IPS DF 6.9 (cell line): ENCODE results near the gene FOCAD.

Experiments used
- DNase-seq: peaks from one replicate; pipeline ENCODE4 v3.0.0-alpha.2; 2013; ENCODE audit warnings: low read depth, low spot score
- H3K27ac ChIP-seq: one replicate; pipeline ENCODE4 v1.5.1; 2013; ENCODE audit warnings: low read length, control low read depth
- H3K27me3 ChIP-seq: 2 replicates; pipeline ENCODE4 v1.6.1; 2013; ENCODE audit warnings: mild to moderate bottlenecking, low read length; ENCODE audit not compliant: control insufficient read depth, insufficient read depth
- H3K36me3 ChIP-seq: 2 replicates; pipeline ENCODE4 v1.6.1; 2013; ENCODE audit warnings: low read length; ENCODE audit not compliant: control insufficient read depth, insufficient read depth
- H3K4me1 ChIP-seq: 2 replicates; pipeline ENCODE4 v1.6.1; 2013; ENCODE audit warnings: low read length; ENCODE audit not compliant: control insufficient read depth, insufficient read depth
- H3K4me3 ChIP-seq: 2 replicates; pipeline ENCODE4 v1.5.1; 2013; ENCODE audit warnings: mild to moderate bottlenecking, low read length
- H3K9me3 ChIP-seq: 2 replicates; pipeline ENCODE4 v1.6.1; 2013; ENCODE audit warnings: low read length, inconsistent platforms; ENCODE audit not compliant: control insufficient read depth, insufficient read depth
- WGBS: extraction: QIAGEN DNeasy Blood & Tissue Kit; methylation state at CpG from one replicate; pipeline ENCODE4 v1.1.7; 2013; ENCODE audit warnings: mixed read lengths, missing lambda C conversion rate; ENCODE audit not compliant: insufficient read length, insufficient coverage; 5-methylcytosine and 5-hydroxymethylcytosine counted together

Gene FOCAD

DNA sequence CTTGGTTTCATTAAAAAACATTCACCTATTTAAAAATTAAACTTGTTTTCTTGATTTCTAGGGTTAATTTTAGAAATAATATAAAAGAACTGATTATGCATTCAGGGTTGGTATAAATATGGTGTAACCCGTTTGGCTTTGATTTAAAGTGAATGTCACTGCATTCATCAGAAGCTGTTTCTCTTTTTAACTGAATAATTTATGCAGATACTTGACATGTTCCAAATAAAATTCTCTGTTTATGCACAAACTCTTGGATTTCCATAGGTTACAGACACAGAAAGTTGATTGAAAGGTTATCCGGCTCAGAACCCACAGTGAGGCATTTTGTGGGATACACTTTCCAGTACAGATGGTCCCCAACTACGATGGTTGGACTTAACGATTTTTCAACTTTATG is 186.1 kb downstream of the FOCAD start:
- no peak for DNase-seq
- no peaks in the 10 kb centered on the region for H3K27me3 ChIP-seq
- no peaks in the 10 kb centered on the region for H3K36me3 ChIP-seq
- H3K4me1 ChIP-seq: no peaks in the 10 kb centered on the region; the same call in 1 of the 2 replicates
- no peaks in the 10 kb centered on the region for H3K9me3 ChIP-seq
- WGBS: no CpG with 5 or more reads among the region's 4 CpGs
- H3K4me3 ChIP-seq: no peak overlapping the region
- H3K27ac ChIP-seq: no peak overlapping the region

DNA sequence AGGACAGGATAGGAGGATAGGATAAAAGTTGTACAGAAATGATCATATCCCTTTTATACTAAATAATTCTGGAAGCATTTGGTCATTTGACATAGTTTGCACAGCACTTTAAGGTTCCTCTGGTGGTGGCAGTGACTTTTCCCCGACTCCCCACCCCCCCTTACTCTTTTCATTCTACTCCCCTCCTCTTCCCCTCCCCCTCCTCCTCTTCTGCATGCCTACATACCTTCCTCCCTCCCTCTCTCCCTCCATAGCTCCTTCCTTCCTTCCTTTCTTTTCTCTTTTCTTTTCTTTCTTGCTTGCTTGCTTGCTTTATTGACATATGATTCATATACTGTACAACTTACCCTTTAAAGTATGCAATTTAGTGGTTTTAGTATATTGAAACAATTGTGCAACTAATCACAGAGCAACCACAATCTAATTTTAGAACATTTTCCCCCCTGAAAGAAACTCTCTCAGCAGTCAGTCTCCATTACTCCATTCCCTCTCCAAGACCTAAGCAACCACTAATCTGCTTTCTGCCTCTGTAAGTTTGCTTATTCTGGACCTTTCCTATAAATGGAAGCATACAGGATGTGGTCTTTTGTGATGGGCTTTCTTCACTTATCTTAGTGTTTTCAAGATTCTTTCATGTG is 188.4 kb downstream of the FOCAD start:
- Histone ChIP-seq H3K4me1 (no peaks in the 10 kb centered on the region; the same call in 1 of the 2 replicates), H3K4me3 (no peak overlapping the region), H3K36me3 (no peaks in the 10 kb centered on the region), H3K27me3 (no peaks in the 10 kb centered on the region), H3K9me3 (no peaks in the 10 kb centered on the region), H3K27ac (no peak overlapping the region)
- peak; percentile 22 for DNase-seq
- no CpG with 5 or more reads among the region's 1 CpG for WGBS

DNA sequence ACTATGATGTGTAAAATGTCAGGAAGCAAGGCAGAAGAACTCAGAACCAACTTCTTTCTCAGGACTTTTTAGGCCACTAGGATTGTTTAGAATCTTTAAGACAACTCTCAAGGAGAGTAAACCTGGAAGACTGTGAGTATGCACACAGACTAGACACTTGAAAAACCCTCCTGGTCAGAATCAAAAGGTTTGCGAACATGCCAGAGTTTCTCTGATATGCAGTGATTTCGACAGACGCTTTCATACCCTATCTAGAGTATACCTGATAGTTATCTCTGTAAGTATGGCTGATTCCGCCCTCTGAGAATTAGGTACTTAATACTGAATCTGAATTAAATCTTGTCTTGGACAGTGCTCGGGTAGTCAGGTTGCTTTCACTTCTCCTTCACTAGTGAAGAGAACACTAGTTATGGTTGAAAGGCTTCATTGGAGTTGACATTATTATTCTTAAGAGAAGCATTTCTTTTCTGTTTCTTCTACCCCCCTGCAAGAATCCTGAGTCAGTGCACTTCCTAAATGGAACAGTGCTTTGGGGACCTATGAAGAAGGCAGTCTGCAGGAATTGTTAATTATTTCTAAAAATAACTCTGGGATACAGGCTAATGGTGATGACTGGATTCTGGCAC is 189.3 kb downstream of the FOCAD start:
- H3K4me1 ChIP-seq: no peaks in the 10 kb centered on the region; the same call in 1 of the 2 replicates
- no peak for DNase-seq
- no peaks in the 10 kb centered on the region for H3K27me3 ChIP-seq
- no peak overlapping the region for H3K4me3 ChIP-seq
- H3K9me3 ChIP-seq: no peaks in the 10 kb centered on the region
- no peaks in the 10 kb centered on the region for H3K36me3 ChIP-seq
- no peak overlapping the region for H3K27ac ChIP-seq
- no CpG with 5 or more reads among the region's 5 CpGs for WGBS

DNA sequence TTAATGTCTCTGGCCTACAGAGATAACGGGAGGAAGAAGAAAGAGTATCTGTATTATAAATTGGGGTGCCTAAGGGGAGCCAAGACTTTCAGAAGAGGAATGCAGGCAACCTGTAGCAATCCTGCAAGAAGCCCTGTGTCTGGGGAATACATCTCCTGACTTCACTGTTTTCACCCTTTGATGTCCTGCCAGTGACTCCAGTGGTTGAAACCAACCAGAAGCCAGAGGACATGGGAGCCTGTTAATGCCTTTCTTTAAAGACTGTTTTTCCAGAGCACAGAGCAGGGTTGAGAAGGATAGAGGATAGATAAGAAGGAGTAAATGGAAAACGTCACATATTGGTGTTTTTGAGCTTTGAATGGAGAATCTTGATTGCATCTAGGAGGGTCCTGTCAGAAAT is 196.2 kb downstream of the FOCAD start:
- Histone ChIP-seq H3K27ac (no peak overlapping the region), H3K36me3 (no peaks in the 10 kb centered on the region), H3K9me3 (no peaks in the 10 kb centered on the region), H3K4me1 (no peaks in the 10 kb centered on the region), H3K4me3 (no peak overlapping the region), H3K27me3 (no peaks in the 10 kb centered on the region)
- no peak for DNase-seq
- WGBS: no CpG with 5 or more reads among the region's 2 CpGs

DNA sequence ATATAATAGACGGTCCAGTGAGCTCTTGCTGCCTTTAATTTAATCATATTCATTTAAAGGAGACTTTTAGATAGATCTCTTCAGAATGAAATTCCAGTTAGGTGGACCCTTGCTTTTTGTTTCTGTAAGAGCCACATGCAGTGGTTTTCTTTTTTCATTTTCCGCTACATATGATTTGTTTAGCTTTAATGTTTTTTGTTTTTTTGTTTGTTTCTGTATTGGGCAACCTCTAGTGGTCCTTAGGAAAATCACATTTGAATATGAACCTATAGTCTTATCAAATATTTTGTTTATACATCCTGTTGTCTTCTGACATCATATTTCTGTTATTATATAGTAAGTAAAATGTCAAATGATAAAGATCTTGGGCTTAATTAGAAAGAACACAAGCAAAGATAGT is 196.6 kb downstream of the FOCAD start:
- DNase-seq: no peak
- Histone ChIP-seq H3K36me3 (no peaks in the 10 kb centered on the region), H3K4me3 (no peak overlapping the region), H3K27me3 (no peaks in the 10 kb centered on the region), H3K9me3 (no peaks in the 10 kb centered on the region), H3K27ac (no peak overlapping the region), H3K4me1 (no peaks in the 10 kb centered on the region)
- no CpG with 5 or more reads among the region's 2 CpGs for WGBS

DNA sequence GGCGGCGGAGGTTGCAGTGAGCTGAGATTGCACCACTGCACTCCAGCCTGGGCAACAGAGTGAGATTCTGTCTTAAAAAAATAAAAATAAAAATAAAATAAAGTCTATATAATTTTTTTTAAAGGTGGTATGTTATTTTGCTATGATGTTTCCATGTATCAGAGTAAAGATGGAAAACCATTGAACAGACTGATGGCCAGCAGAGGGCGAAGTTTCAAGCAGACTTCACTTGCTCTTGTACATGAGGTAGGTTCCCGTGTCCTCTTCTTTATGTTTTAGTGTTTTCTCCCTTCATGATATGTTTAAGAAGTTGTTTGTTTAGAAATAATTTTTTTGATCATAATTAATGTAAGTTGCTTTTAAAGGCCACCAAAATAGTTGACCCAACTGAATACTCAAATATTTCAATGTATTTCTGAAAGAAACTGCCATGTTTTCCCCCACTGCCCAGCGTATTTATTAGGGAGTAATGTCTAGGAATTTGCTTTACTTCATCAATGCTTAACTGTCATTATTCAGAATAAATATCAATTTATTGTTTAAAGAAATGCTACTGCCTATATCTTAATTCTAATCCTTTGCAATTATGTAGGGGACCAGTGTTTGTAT is 201.0 kb downstream of the FOCAD start:
- Histone ChIP-seq H3K9me3 (no peaks in the 10 kb centered on the region), H3K27ac (no peak overlapping the region), H3K27me3 (no peaks in the 10 kb centered on the region), H3K4me1 (no peaks in the 10 kb centered on the region), H3K4me3 (no peak overlapping the region), H3K36me3 (no peaks in the 10 kb centered on the region)
- no CpG with 5 or more reads among the region's 5 CpGs for WGBS
- peak; percentile 48 for DNase-seq

DNA sequence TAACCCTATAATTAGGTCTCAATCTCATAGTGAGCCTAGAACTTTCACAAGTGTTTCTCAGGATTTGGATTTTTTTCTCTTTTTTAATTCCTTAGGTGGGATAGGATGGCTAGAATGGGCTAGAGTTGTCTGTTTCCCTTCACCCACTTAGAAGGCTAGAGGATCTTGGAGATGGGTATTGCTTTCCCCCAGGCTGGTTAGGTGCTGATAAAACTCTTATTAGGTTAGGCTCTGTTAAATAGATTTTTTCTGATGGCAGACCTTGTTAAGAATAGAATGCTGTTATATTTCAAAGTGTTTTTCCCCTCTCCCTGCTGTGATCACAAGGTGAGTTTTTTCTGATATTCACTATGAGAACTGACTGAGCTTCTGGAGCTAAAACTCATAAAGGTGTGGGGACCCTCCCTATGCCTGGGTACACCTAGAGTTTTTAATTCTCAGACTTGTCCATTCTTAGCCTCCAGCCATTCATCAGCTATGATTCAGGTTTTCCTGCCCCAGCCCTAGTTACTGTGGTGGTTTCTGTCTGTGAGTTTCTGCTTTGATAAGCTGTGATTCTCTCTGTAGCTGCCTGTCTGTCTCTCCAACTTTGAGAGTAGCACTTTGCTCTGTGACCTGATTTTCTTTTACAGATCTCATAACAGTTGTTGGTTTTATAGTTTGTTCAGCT is 215.0 kb downstream of the FOCAD start:
- H3K27me3 ChIP-seq: no peaks in the 10 kb centered on the region
- no peaks in the 10 kb centered on the region for H3K4me1 ChIP-seq
- DNase-seq: no peak
- no peaks in the 10 kb centered on the region for H3K9me3 ChIP-seq
- no peak overlapping the region for H3K27ac ChIP-seq
- no peak overlapping the region for H3K4me3 ChIP-seq
- no peaks in the 10 kb centered on the region for H3K36me3 ChIP-seq

DNA sequence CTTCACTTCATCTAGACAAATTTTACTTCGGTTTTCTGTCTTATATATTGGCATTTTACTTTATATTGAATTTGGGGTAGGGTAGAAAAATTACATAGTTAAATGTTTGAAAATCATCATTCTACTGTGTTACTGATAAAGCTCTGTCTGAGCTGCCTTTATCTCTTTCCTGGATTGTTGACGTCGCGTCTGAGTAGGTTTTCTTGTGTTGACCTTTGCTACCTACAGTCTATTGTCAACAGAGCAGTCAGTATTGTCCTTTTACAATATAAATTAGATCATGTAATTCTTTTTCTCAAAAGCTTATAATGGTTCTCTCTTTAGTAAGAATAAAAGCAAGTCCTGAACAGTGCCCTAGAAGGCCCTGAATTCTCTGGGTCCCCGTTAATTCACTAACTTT is 219.2 kb downstream of the FOCAD start:
- H3K27me3 ChIP-seq: no peaks in the 10 kb centered on the region
- no peaks in the 10 kb centered on the region for H3K36me3 ChIP-seq
- no peak overlapping the region for H3K4me3 ChIP-seq
- no peaks in the 10 kb centered on the region for H3K9me3 ChIP-seq
- no peak overlapping the region for H3K27ac ChIP-seq
- no peaks in the 10 kb centered on the region for H3K4me1 ChIP-seq
- no peak for DNase-seq
- no CpG with 5 or more reads among the region's 5 CpGs for WGBS

DNA sequence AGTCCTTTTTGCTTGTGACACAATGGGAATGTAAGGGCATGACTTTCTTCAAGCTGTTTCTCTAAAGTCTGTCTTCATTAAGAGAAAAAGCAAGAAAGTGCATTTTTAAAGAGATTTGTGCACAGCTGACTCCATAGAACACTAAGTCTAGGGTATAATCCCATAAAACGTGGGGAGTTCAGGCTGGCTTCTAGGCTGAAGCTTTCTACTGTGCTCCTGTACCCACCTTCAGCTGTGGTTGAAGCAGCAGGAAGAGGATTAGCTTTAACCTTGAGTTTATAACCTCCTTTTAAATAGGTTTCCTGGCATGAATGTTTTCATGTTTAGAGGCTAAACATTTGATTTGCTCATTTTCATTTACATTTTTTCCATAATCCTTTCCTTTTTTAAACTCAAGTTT is 220.9 kb downstream of the FOCAD start:
- Histone ChIP-seq H3K9me3 (no peaks in the 10 kb centered on the region), H3K27ac (no peak overlapping the region), H3K27me3 (no peaks in the 10 kb centered on the region), H3K4me3 (no peak overlapping the region), H3K4me1 (no peaks in the 10 kb centered on the region), H3K36me3 (no peaks in the 10 kb centered on the region)
- no CpG with 5 or more reads among the region's 1 CpG for WGBS
- DNase-seq: no peak

DNA sequence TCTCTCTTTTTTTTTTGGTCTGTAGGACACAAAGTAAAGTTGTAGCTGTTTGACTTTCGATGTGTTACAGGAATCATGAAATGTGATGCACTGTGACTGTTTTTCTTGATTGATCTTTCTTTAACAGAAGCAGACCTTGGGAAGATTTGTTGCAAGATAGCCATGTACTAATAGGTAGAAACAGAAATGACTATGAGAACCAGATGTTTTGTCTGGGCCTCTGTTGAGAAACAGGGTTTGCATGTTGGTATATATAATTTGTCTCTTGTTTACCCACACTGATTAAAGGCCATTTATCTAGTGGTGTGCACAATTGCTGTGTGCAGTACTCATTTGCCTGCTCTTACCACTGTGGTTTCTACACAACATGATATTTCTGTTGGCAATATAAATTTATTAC is 222.3 kb downstream of the FOCAD start:
- Histone ChIP-seq H3K27ac (no peak overlapping the region), H3K4me1 (no peaks in the 10 kb centered on the region), H3K9me3 (no peaks in the 10 kb centered on the region), H3K27me3 (no peaks in the 10 kb centered on the region), H3K4me3 (no peak overlapping the region), H3K36me3 (no peaks in the 10 kb centered on the region)
- no peak for DNase-seq
- no CpG with 5 or more reads among the region's 1 CpG for WGBS
